K562 (cell line): ENCODE measurements around the gene PCBP2. TPM values are rescaled to one million over a fixed set of nuclear protein-coding genes. Genes with fewer than 3 reads are reported as not detected.

ENCODE experiments used
- ATAC-seq: fragments of 200-7000 bp; cut with Tn5 transposase; 3 replicates; pipeline ENCODE4 v1.9.1; 2020; ENCODE audit warnings: moderate library complexity
- BruUV-seq: library from RNA; stranded (reverse); fragments of 400-500 nt; replicated peaks from 2 replicates; lab custom pipeline; 2021; lab: Mats Ljungman, UMichigan
- CTCF ChIA-PET: fragments of 300-600 bp; formaldehyde crosslinking; extraction: SDS; loops from one replicate; lab custom pipeline; 2021; ENCODE audit warnings: low intra/inter-chr PET ratio; lab: Yijun Ruan, JAX
- POLR2A ChIA-PET: fragments of 300-600, 350-650 bp; sonication (Branson Sonifier 250); formaldehyde crosslinking; extraction: SDS; loops from one replicate; lab custom pipeline; 2021; ENCODE audit warnings: antibody characterized with exemption, inconsistent platforms; lab: Yijun Ruan, JAX
- DNase-seq, 4 experiments: peaks; one replicate each; pipeline versions ENCODE4 v3.0.0 to v3.0.0-alpha.2; 2011 to 2018; ENCODE audit warnings: low spot score in 3 of 4, mixed read lengths in 3 of 4; ENCODE audit errors: extremely low read depth in 1 of 4
- FAIRE-seq: peaks from 2 replicates; lab custom pipeline; 2011; peaks lifted over from hg19 to GRCh38; lab: Jason Lieb, UNC
- H2AFZ ChIP-seq: 2 replicates; pipeline ENCODE4 v1.6.0; 2011; ENCODE audit warnings: low read depth, low read length, control low read depth, inconsistent platforms
- H3K27ac ChIP-seq: fragments of 200-600 bp; 3 replicates; pipeline ENCODE4 v1.8.0; 2011; ENCODE audit warnings: low read depth, mild to moderate bottlenecking, control low read depth, inconsistent platforms, low read length, moderate library complexity, mixed read lengths; ENCODE audit errors: extremely low read depth
- H3K27me3 ChIP-seq, 2 experiments: fragments of 300-600 bp in 1 of 2; 2 replicates in 1 of 2; 3 replicates in 1 of 2; pipeline versions ENCODE4 v1.6.0 to v1.8.0; 2011; ENCODE audit warnings: inconsistent platforms in 2 of 2, low read length in 2 of 2, mild to moderate bottlenecking in 1 of 2, mixed read lengths in 1 of 2, moderate library complexity in 1 of 2; ENCODE audit not compliant: control insufficient read depth in 2 of 2, insufficient read depth in 2 of 2
- H3K36me3 ChIP-seq: fragments of 300-600 bp; 3 replicates; pipeline ENCODE4 v1.8.0; 2011; ENCODE audit warnings: mild to moderate bottlenecking, low read length, inconsistent platforms; ENCODE audit not compliant: control insufficient read depth, insufficient read depth
- H3K4me1 ChIP-seq, 2 experiments: fragments of 200-600 bp in 1 of 2; replicated peaks in 1 of 2; 2 replicates in 1 of 2; 3 replicates in 1 of 2; pipeline versions ENCODE4 v1.5.1 to v1.8.0; 2011; ENCODE audit warnings: inconsistent platforms in 2 of 2, low read length in 2 of 2, mild to moderate bottlenecking in 1 of 2, mixed read lengths in 1 of 2, moderate library complexity in 1 of 2; ENCODE audit not compliant: control insufficient read depth in 2 of 2, insufficient read depth in 2 of 2
- H3K4me2 ChIP-seq: 2 replicates; pipeline ENCODE4 v1.6.1; 2011; ENCODE audit warnings: low read length, control low read depth, inconsistent platforms, mixed read lengths; ENCODE audit not compliant: insufficient read depth
- H3K4me3 ChIP-seq: fragments of 200-600 bp; sonication (generic), shearing (Covaris generic); 2 replicates; pipeline ENCODE4 v1.5.1; 2016; ENCODE audit warnings: control low read depth, inconsistent platforms
- H3K79me2 ChIP-seq: fragments of 200-600 bp; 3 replicates; pipeline ENCODE4 v1.8.0; 2011; ENCODE audit warnings: low read length, inconsistent platforms; ENCODE audit not compliant: control insufficient read depth, insufficient read depth
- H3K9ac ChIP-seq, 2 experiments: 2 replicates each; pipeline versions ENCODE4 v1.6.0 to v1.6.1; 2011; ENCODE audit warnings: low read depth in 2 of 2, low read length in 2 of 2, control low read depth in 1 of 2, inconsistent platforms in 1 of 2, mild to moderate bottlenecking in 1 of 2, mixed read lengths in 1 of 2; ENCODE audit not compliant: insufficient read depth in 1 of 2
- H3K9me1 ChIP-seq: one replicate; pipeline ENCODE4 v1.6.0; 2011; ENCODE audit warnings: inconsistent platforms, mild to moderate bottlenecking, low read length, moderate library complexity; ENCODE audit not compliant: control insufficient read depth, insufficient read depth
- H3K9me3 ChIP-seq: replicated peaks from 2 replicates; pipeline ENCODE4 v1.5.1; 2011; ENCODE audit warnings: low read depth, low read length, inconsistent platforms; ENCODE audit not compliant: control insufficient read depth, insufficient read depth
- H4K20me1 ChIP-seq: replicated peaks from 2 replicates; pipeline ENCODE4 v1.6.1; 2011; ENCODE audit warnings: low read length, inconsistent platforms, mixed read lengths; ENCODE audit not compliant: control insufficient read depth, insufficient read depth
- ETV6 ChIP-seq, 3 experiments: fragments of 150-350 bp in 1 of 3; sonication (generic) in 1 of 3; formaldehyde crosslinking in 1 of 3; IDR thresholded peaks; 2 replicates each; pipeline versions ENCODE4 v1.6.1 to v1.8.0; 2014 to 2022; ENCODE audit warnings: borderline replicate concordance in 2 of 3, low read depth in 2 of 3, antibody characterized with exemption in 1 of 3, low read length in 1 of 3, mild to moderate bottlenecking in 1 of 3, missing genetic modification reagents in 1 of 3
- TAF1 ChIP-seq: IDR thresholded peaks from 2 replicates; pipeline ENCODE4 v1.6.1; 2011; ENCODE audit warnings: mild to moderate bottlenecking, low read length, moderate library complexity; ENCODE audit not compliant: insufficient read depth, control insufficient read depth, severe bottlenecking; ENCODE audit errors: extremely low read depth
- ZNF444 ChIP-seq: fragments of 250-450 bp; sonication (Bioruptor Pico); IDR thresholded peaks from 2 replicates; pipeline ENCODE4 v1.4.0; 2020; ENCODE audit warnings: mild to moderate bottlenecking, moderate library complexity
- ZNF766 ChIP-seq: fragments of 200-800 bp; sonication (Bioruptor generic); conservative IDR thresholded peaks from 2 replicates; pipeline ENCODE4 v1.6.1; 2016; ENCODE audit warnings: missing genetic modification characterization, missing compliant biosample characterization
- WGBS: fragments of 100-300 bp; shearing (Covaris generic); methylation state at CpG from one replicate; pipeline ENCODE4 v1.1.6; 2016; ENCODE audit warnings: low coverage, mixed read lengths; ENCODE audit not compliant: insufficient coverage; ENCODE audit errors: missing lambda C conversion rate; 5-methylcytosine and 5-hydroxymethylcytosine counted together
- in situ Hi-C: fragments of 300-500 bp; cut with MboI; formaldehyde crosslinking; loops from 4 replicates; pipeline ENCODE4 v1.15.0; 2018; ENCODE audit warnings: inconsistent platforms, mixed read lengths
- intact Hi-C: fragments of 100-400 bp; cut with micrococcal nuclease; formaldehyde crosslinking; loops from 2 replicates; pipeline ENCODE4 v1.14.2; 2022
- polyA plus RNA-seq, 8 experiments: library from polyadenylated mRNA; depleted of rRNA in 4 of 8; stranded (reverse) in 5 of 8; unstranded in 3 of 8; fragments of >200 nt; fragmentation: Nextera tagmentation in 2 of 8; fragmentation: Illumina TruSeq in 1 of 8; extraction: Ambion mirVana in 2 of 8; extraction: Trizol in 1 of 8; gene quantifications; 2 replicates each; pipeline versions ENCODE4 v1.2.1 to v1.2.3, GENCODE V29; 2011 to 2014; ENCODE audit warnings: inconsistent platforms in 1 of 8, missing spikeins in 1 of 8
- total RNA-seq, 7 experiments: library from RNA; depleted of rRNA in 6 of 7; stranded (reverse); fragments of >200 nt in 6 of 7; fragmentation: Illumina TruSeq in 2 of 7; extraction: Trizol in 2 of 7; gene quantifications; 2 replicates each; pipeline versions ENCODE4 v1.2.1 to v1.2.3, GENCODE V29; 2011 to 2021; ENCODE audit warnings: low replicate concordance in 1 of 7
- TF ChIP-seq, protein P1 (sequence below), 3 experiments: fragments of 200-800 bp in 1 of 3; fragments of 250-450 bp in 1 of 3; fragments of 450-650 bp in 1 of 3; sonication (Bioruptor Pico) in 1 of 3; sonication (Bioruptor generic) in 1 of 3; formaldehyde crosslinking in 1 of 3; IDR thresholded peaks; 2 replicates each; pipeline versions ENCODE4 v1.6.1 to v1.8.0; 2016 to 2022; ENCODE audit warnings: mild to moderate bottlenecking in 2 of 3, missing genetic modification characterization in 2 of 3, missing compliant biosample characterization in 1 of 3, moderate library complexity in 1 of 3
- TF ChIP-seq, protein P2 (sequence below): fragments of 250-450 bp; sonication (Bioruptor Pico); IDR thresholded peaks from 2 replicates; pipeline ENCODE4 v1.5.0; 2021; ENCODE audit warnings: mild to moderate bottlenecking, moderate library complexity
- TF ChIP-seq, protein P3 (sequence below): sonication (generic); formaldehyde crosslinking; IDR thresholded peaks from 2 replicates; pipeline ENCODE4 v1.8.0; 2023; ENCODE audit warnings: missing genetic modification reagents, mild to moderate bottlenecking, borderline replicate concordance

The PCBP2 gene
- total and polyA plus RNA-seq, 9 of the 15 experiments (the other 6 are each of a cell fraction or from before 2014, with no cell fraction given): 137 to 831 (median 328) TPM

GRCh38 chr12:53465679-53466078 is 13.8 kb downstream of the PCBP2 start:
- intact Hi-C loops: no loop called here
- no peaks in the 10 kb centered on the region for H3K27me3 ChIP-seq
- peaks cover 80% of the 10 kb centered on the region for H3K79me2 ChIP-seq
- no peak for FAIRE-seq
- in situ Hi-C loops: no loop called here
- H3K9ac ChIP-seq: no peak overlapping the region
- H3K36me3 ChIP-seq: peaks cover 100% of the 10 kb centered on the region
- no peaks in the 10 kb centered on the region for H3K9me3 ChIP-seq
- BruUV-seq: TSS peak; percentile 2
- WGBS: 78% methylated on average over 2 of the region's 2 CpGs
- H2AFZ ChIP-seq: no peak overlapping the region
- H3K4me3 ChIP-seq: no peak overlapping the region
- ATAC-seq: no peak
- ChIA-PET CTCF (interaction anchor here (1.1 kb wide), 1 partner anchor 43 kb away, joined by 3 read pairs; no protein-coding TSS in a partner anchor), POLR2A (interaction anchor here (1.3 to 8.8 kb wide), 4 partner anchors 9 to 35 kb away, joined by 3 to 87 read pairs (median 16); partner anchors contain the start of gene TARBP2)
- H3K27ac ChIP-seq: no peak overlapping the region
- peaks cover 0 to 3% of the 10 kb centered on the region in 2 experiments; a peak in 1 of 5 replicates for H3K4me1 ChIP-seq
- peaks cover 21% of the 10 kb centered on the region for H4K20me1 ChIP-seq
- no peak for DNase-seq
- no peaks in the 10 kb centered on the region for H3K9me1 ChIP-seq
- no peak overlapping the region for H3K4me2 ChIP-seq
- TF ChIP-seq ZNF766 (CRISPR knock-in tag) (no peak), ETV6 (IDR thresholded peaks at IDR 0.05; ENCODE audit: borderline replicate concordance in 1 of 2, low read depth in 2 of 2, low read length in 1 of 2) (no peak), ETV6 (CRISPR knock-in tag; IDR thresholded peaks at IDR 0.05; ENCODE audit: borderline replicate concordance) (no peak), ZNF444 (CRISPR knock-in tag) (no peak), TAF1 (no peak)
- TF ChIP-seq, protein P1, sequence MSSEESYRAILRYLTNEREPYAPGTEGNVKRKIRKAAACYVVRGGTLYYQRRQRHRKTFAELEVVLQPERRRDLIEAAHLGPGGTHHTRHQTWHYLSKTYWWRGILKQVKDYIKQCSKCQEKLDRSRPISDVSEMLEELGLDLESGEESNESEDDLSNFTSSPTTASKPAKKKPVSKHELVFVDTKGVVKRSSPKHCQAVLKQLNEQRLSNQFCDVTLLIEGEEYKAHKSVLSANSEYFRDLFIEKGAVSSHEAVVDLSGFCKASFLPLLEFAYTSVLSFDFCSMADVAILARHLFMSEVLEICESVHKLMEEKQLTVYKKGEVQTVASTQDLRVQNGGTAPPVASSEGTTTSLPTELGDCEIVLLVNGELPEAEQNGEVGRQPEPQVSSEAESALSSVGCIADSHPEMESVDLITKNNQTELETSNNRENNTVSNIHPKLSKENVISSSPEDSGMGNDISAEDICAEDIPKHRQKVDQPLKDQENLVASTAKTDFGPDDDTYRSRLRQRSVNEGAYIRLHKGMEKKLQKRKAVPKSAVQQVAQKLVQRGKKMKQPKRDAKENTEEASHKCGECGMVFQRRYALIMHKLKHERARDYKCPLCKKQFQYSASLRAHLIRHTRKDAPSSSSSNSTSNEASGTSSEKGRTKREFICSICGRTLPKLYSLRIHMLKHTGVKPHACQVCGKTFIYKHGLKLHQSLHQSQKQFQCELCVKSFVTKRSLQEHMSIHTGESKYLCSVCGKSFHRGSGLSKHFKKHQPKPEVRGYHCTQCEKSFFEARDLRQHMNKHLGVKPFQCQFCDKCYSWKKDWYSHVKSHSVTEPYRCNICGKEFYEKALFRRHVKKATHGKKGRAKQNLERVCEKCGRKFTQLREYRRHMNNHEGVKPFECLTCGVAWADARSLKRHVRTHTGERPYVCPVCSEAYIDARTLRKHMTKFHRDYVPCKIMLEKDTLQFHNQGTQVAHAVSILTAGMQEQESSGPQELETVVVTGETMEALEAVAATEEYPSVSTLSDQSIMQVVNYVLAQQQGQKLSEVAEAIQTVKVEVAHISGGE (CRISPR knock-in tag; IDR thresholded peaks at IDR 0.05): no peak
- TF ChIP-seq, protein P2, sequence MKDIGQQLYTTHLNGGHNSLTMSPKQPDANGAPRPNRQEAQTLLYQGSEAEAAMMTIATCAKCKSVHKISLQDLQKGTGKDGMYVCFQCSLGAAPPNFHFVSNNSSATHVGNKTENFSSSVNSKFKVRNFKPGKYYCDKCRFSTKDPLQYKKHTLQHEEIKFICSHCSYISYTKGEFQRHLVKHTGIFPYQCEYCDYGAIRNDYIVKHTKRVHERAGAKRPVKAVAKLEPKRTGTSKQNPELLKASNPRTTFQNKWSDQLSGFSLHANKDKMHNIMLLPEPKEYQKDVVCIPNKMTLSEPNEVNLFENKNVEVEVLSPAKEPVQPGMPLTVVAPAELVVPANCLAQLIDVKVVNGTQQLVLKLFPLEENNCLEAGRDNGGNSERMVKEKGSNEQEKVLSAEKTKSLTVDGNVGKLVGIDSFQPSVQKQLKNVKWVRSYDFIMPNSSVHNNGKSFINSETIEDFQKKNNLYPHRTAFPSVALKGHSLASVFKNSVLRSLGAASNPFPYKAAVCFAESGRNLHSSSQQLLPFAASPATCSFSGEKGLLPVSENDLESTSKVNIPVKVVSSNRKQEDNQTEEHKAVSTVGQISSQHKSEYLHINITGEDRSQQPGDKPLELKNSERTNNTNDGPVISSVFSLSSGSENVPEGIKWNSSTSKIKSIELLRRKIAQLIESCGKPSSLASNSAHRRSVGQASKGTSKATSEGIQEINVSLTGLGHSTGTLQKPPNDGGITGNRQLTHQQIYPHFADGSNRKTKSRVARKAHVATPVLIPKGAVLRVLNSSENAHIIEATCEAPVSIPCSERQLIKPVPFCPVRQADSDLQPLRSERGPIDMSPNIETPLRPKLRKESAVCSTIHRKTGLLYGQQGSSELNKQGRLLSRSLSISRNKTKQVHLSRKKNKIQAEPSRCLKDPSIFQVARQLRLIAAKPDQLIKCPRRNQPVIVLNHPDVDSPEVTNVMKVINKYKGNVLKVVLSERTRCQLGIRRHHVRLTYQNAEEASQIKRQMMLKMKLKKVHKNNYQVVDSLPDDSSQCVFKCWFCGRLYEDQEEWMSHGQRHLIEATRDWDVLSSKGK (CRISPR knock-in tag): no peak
- TF ChIP-seq, protein P3, sequence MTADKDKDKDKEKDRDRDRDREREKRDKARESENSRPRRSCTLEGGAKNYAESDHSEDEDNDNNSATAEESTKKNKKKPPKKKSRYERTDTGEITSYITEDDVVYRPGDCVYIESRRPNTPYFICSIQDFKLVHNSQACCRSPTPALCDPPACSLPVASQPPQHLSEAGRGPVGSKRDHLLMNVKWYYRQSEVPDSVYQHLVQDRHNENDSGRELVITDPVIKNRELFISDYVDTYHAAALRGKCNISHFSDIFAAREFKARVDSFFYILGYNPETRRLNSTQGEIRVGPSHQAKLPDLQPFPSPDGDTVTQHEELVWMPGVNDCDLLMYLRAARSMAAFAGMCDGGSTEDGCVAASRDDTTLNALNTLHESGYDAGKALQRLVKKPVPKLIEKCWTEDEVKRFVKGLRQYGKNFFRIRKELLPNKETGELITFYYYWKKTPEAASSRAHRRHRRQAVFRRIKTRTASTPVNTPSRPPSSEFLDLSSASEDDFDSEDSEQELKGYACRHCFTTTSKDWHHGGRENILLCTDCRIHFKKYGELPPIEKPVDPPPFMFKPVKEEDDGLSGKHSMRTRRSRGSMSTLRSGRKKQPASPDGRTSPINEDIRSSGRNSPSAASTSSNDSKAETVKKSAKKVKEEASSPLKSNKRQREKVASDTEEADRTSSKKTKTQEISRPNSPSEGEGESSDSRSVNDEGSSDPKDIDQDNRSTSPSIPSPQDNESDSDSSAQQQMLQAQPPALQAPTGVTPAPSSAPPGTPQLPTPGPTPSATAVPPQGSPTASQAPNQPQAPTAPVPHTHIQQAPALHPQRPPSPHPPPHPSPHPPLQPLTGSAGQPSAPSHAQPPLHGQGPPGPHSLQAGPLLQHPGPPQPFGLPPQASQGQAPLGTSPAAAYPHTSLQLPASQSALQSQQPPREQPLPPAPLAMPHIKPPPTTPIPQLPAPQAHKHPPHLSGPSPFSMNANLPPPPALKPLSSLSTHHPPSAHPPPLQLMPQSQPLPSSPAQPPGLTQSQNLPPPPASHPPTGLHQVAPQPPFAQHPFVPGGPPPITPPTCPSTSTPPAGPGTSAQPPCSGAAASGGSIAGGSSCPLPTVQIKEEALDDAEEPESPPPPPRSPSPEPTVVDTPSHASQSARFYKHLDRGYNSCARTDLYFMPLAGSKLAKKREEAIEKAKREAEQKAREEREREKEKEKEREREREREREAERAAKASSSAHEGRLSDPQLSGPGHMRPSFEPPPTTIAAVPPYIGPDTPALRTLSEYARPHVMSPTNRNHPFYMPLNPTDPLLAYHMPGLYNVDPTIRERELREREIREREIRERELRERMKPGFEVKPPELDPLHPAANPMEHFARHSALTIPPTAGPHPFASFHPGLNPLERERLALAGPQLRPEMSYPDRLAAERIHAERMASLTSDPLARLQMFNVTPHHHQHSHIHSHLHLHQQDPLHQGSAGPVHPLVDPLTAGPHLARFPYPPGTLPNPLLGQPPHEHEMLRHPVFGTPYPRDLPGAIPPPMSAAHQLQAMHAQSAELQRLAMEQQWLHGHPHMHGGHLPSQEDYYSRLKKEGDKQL (CRISPR knock-in tag): no peak
